Activated CD8-positive, alpha-beta memory T cell treated with anti-CD3 and anti-CD28 coated beads, Interleukin-2, amount 10 ng/mL, durations not matched to agents 7 days and 5 days (primary cell): ENCODE measurements around the gene UGT1A8. TPM values are rescaled to one million over a fixed set of nuclear protein-coding genes. Genes with fewer than 3 reads are reported as not detected.
"Not testable (repeated sequence)": the region's sequence is repeated elsewhere in the genome, so short reads cannot be mapped to it uniquely, and the experiment has no call there.

ENCODE experiments used
- ATAC-seq: fragments of 150-1000 bp; cut with Tn5 transposase; one replicate; pipeline ENCODE4 v1.10.0; 2021; ENCODE audit warnings: moderate library complexity
- CTCF ChIA-PET: fragments of 350-600 bp; sonication (Branson Sonifier 250); formaldehyde crosslinking; loops from one replicate; lab custom pipeline; 2021; ENCODE audit warnings: antibody characterized with exemption; lab: Charles Lee
- DNase-seq: peaks from one replicate; pipeline ENCODE4 v3.0.0-alpha.2; 2020
- H3K27ac Mint-ChIP-seq: one replicate; pipeline ENCODE4 v1.8.0; 2021; ENCODE audit warnings: mild to moderate bottlenecking, mixed read lengths
- H3K27me3 Mint-ChIP-seq: one replicate; pipeline ENCODE4 v1.8.0; 2021; ENCODE audit warnings: mixed read lengths
- H3K36me3 Mint-ChIP-seq: one replicate; pipeline ENCODE4 v1.8.0; 2021; ENCODE audit warnings: mild to moderate bottlenecking, mixed read lengths
- H3K4me1 Mint-ChIP-seq: one replicate; pipeline ENCODE4 v1.8.0; 2021; ENCODE audit warnings: mixed read lengths
- H3K4me3 Mint-ChIP-seq: one replicate; pipeline ENCODE4 v1.8.0; 2021; ENCODE audit warnings: mild to moderate bottlenecking, moderate library complexity, mixed read lengths
- H3K9me3 Mint-ChIP-seq: one replicate; pipeline ENCODE4 v1.8.0; 2022; ENCODE audit warnings: low read depth, mixed read lengths
- total RNA-seq, 2 experiments: library from RNA; stranded (reverse); gene quantifications; one replicate each; pipeline ENCODE4 v1.2.3, GENCODE V29; 2021

UGT1A8 gene
- not detected for total RNA-seq

- H3K4me3 Mint-ChIP-seq: not testable (repeated sequence)
Measured at GRCh38 chr2:233617476-233617875, at the start of gene UGT1A8. Gene UGT1A8 (plus strand): TSS chr2:233617633. CDS start chr2:233617708, 75 bp downstream.

GRCh38 chr2:233571001-233571400 lies 46.4 kb upstream of the UGT1A8 start:
- no peak overlapping the region for H3K27ac Mint-ChIP-seq
- H3K36me3 Mint-ChIP-seq: no peaks in the 10 kb centered on the region
- CTCF ChIA-PET: interaction anchor here (1.1 kb wide), 1 partner anchor 128 kb away, joined by 4 read pairs; no protein-coding TSS in a partner anchor
- DNase-seq: no peak
- no peak overlapping the region for H3K4me3 Mint-ChIP-seq
- no peaks in the 10 kb centered on the region for H3K4me1 Mint-ChIP-seq
- no peak for ATAC-seq
- H3K9me3 Mint-ChIP-seq: no peaks in the 10 kb centered on the region
- H3K27me3 Mint-ChIP-seq: peaks cover 35% of the 10 kb centered on the region

More at GRCh38 chr2:233617476-233617875, at the start of gene UGT1A8:
- H3K4me1 Mint-ChIP-seq, H3K27ac Mint-ChIP-seq, CTCF ChIA-PET, H3K9me3 Mint-ChIP-seq, DNase-seq, ATAC-seq, H3K36me3 Mint-ChIP-seq: not testable (repeated sequence)
- H3K27me3 Mint-ChIP-seq: peaks cover 51% of the 10 kb centered on the region

- H3K27me3 Mint-ChIP-seq: peaks cover 35% of the 10 kb centered on the region
- H3K36me3 Mint-ChIP-seq: no peaks in the 10 kb centered on the region
- no peak overlapping the region for H3K4me3 Mint-ChIP-seq
- ATAC-seq (no peak), DNase-seq (no peak)
- H3K27ac Mint-ChIP-seq: no peak overlapping the region
- CTCF ChIA-PET: interaction anchor here (1.1 kb wide), 1 partner anchor 128 kb away, joined by 4 read pairs; no protein-coding TSS in a partner anchor
- no peaks in the 10 kb centered on the region for H3K4me1 Mint-ChIP-seq
- H3K9me3 Mint-ChIP-seq: no peaks in the 10 kb centered on the region
Measured at GRCh38 chr2:233571462-233571861, 46.0 kb upstream of the UGT1A8 start.

GRCh38 chr2:233572468-233572867 lies 45.0 kb upstream of the UGT1A8 start:
- Mint-ChIP-seq H3K9me3 (no peaks in the 10 kb centered on the region), H3K27ac (no peak overlapping the region), H3K4me1 (no peaks in the 10 kb centered on the region), H3K4me3 (no peak overlapping the region), H3K36me3 (no peaks in the 10 kb centered on the region), H3K27me3 (peaks cover 35% of the 10 kb centered on the region)
- CTCF ChIA-PET: no interaction called here
- ATAC-seq (no peak), DNase-seq (no peak)

GRCh38 chr2:233577341-233577740 lies 40.1 kb upstream of the UGT1A8 start:
- H3K27me3 Mint-ChIP-seq, H3K27ac Mint-ChIP-seq, CTCF ChIA-PET, H3K4me3 Mint-ChIP-seq, H3K4me1 Mint-ChIP-seq, H3K36me3 Mint-ChIP-seq, DNase-seq, H3K9me3 Mint-ChIP-seq, ATAC-seq: not testable (repeated sequence)

GRCh38 chr2:233583217-233583965 lies 34.0 kb upstream of the UGT1A8 start:
- H3K27ac Mint-ChIP-seq, H3K9me3 Mint-ChIP-seq, H3K4me3 Mint-ChIP-seq, ATAC-seq, H3K36me3 Mint-ChIP-seq, DNase-seq, CTCF ChIA-PET: not testable (repeated sequence)
- Mint-ChIP-seq H3K4me1 (peaks cover 14% of the 10 kb centered on the region), H3K27me3 (peaks cover 25% of the 10 kb centered on the region)

GRCh38 chr2:233584210-233584609 lies 33.2 kb upstream of the UGT1A8 start:
- Mint-ChIP-seq H3K9me3 (no peaks in the 10 kb centered on the region), H3K4me1 (peaks cover 14% of the 10 kb centered on the region), H3K27ac (no peak overlapping the region), H3K36me3 (no peaks in the 10 kb centered on the region), H3K4me3 (no peak overlapping the region), H3K27me3 (peaks cover 32% of the 10 kb centered on the region)
- ATAC-seq: no peak
- DNase-seq: no peak
- CTCF ChIA-PET: no interaction called here

GRCh38 chr2:233588400-233588799 lies 29.0 kb upstream of the UGT1A8 start:
- Mint-ChIP-seq H3K27ac (no peak overlapping the region), H3K4me1 (peaks cover 17% of the 10 kb centered on the region), H3K4me3 (no peak overlapping the region), H3K36me3 (no peaks in the 10 kb centered on the region), H3K9me3 (no peaks in the 10 kb centered on the region), H3K27me3 (peaks cover 47% of the 10 kb centered on the region)
- no peak for DNase-seq
- no peak for ATAC-seq
- CTCF ChIA-PET: no interaction called here

- peaks cover 33% of the 10 kb centered on the region for H3K27me3 Mint-ChIP-seq
- H3K27ac Mint-ChIP-seq, H3K4me1 Mint-ChIP-seq, CTCF ChIA-PET, H3K9me3 Mint-ChIP-seq, DNase-seq, H3K4me3 Mint-ChIP-seq, ATAC-seq, H3K36me3 Mint-ChIP-seq: not testable (repeated sequence)
Measured at GRCh38 chr2:233592706-233593105, 24.7 kb upstream of the UGT1A8 start.

- CTCF ChIA-PET: no interaction called here
- H3K27me3 Mint-ChIP-seq: peaks cover 32% of the 10 kb centered on the region
- peaks cover 4% of the 10 kb centered on the region for H3K4me1 Mint-ChIP-seq
- ATAC-seq (no peak), DNase-seq (no peak)
- H3K36me3 Mint-ChIP-seq: no peaks in the 10 kb centered on the region
- H3K9me3 Mint-ChIP-seq: no peaks in the 10 kb centered on the region
- no peak overlapping the region for H3K4me3 Mint-ChIP-seq
- no peak overlapping the region for H3K27ac Mint-ChIP-seq
Measured at GRCh38 chr2:233593201-233593600, 24.2 kb upstream of the UGT1A8 start.

- H3K27ac Mint-ChIP-seq: no peak overlapping the region
- DNase-seq (no peak), ATAC-seq (no peak)
- no peaks in the 10 kb centered on the region for H3K36me3 Mint-ChIP-seq
- H3K4me1 Mint-ChIP-seq: peaks cover 4% of the 10 kb centered on the region
- H3K9me3 Mint-ChIP-seq: no peaks in the 10 kb centered on the region
- no peak overlapping the region for H3K4me3 Mint-ChIP-seq
- CTCF ChIA-PET: no interaction called here
- peaks cover 39% of the 10 kb centered on the region for H3K27me3 Mint-ChIP-seq
Measured at GRCh38 chr2:233597522-233597921, 19.9 kb upstream of the UGT1A8 start.

- H3K4me1 Mint-ChIP-seq: no peaks in the 10 kb centered on the region
- no peaks in the 10 kb centered on the region for H3K36me3 Mint-ChIP-seq
- CTCF ChIA-PET: no interaction called here
- H3K27ac Mint-ChIP-seq: no peak overlapping the region
- no peaks in the 10 kb centered on the region for H3K9me3 Mint-ChIP-seq
- H3K4me3 Mint-ChIP-seq: no peak overlapping the region
- ATAC-seq (no peak), DNase-seq (no peak)
- H3K27me3 Mint-ChIP-seq: peaks cover 40% of the 10 kb centered on the region
Measured at GRCh38 chr2:233598952-233599351, 18.5 kb upstream of the UGT1A8 start.

GRCh38 chr2:233600386-233600785 lies 17.0 kb upstream of the UGT1A8 start:
- no peaks in the 10 kb centered on the region for H3K4me1 Mint-ChIP-seq
- H3K27ac Mint-ChIP-seq: no peak overlapping the region
- no peak for DNase-seq
- peaks cover 36% of the 10 kb centered on the region for H3K27me3 Mint-ChIP-seq
- no peaks in the 10 kb centered on the region for H3K9me3 Mint-ChIP-seq
- CTCF ChIA-PET: no interaction called here
- no peak overlapping the region for H3K4me3 Mint-ChIP-seq
- ATAC-seq: no peak
- H3K36me3 Mint-ChIP-seq: no peaks in the 10 kb centered on the region

- H3K9me3 Mint-ChIP-seq: no peaks in the 10 kb centered on the region
- CTCF ChIA-PET: no interaction called here
- no peak for DNase-seq
- no peak for ATAC-seq
- H3K27me3 Mint-ChIP-seq: peaks cover 38% of the 10 kb centered on the region
- H3K27ac Mint-ChIP-seq: no peak overlapping the region
- H3K4me3 Mint-ChIP-seq: no peak overlapping the region
- H3K36me3 Mint-ChIP-seq: no peaks in the 10 kb centered on the region
- H3K4me1 Mint-ChIP-seq: no peaks in the 10 kb centered on the region
Measured at GRCh38 chr2:233602076-233602475, 15.4 kb upstream of the UGT1A8 start.
